Lower leg skin (tissue), 3 donors: Measurements from ENCODE around the gene BSG.

Experiments used
- CTCF ChIP-seq, 3 donors: fragments of 450-650 bp; IDR thresholded peaks; one replicate each; pipeline ENCODE4 v1.5.1; 2016; ENCODE audit warnings: antibody characterized with exemption in 3 of 3, mild to moderate bottlenecking in 3 of 3, moderate library complexity in 2 of 3
- POLR2A ChIP-seq, 2 donors: fragments of 450-650 bp; IDR thresholded peaks; one replicate each; pipeline ENCODE4 v1.6.1; 2016 to 2017; ENCODE audit warnings: antibody characterized with exemption in 2 of 2, mild to moderate bottlenecking in 1 of 2, moderate library complexity in 1 of 2

- TF ChIP-seq CTCF (IDR thresholded peaks at IDR 0.05) = no peak
- TF ChIP-seq POLR2A (IDR thresholded peaks at IDR 0.05) = no peak
Observed at GRCh38 chr19:580274-580835, 8.0 kb downstream of the BSG start.
